OCI-LY3 (cell line): ENCODE measurements around the gene FAM3C.

Source experiments
- H2AFZ ChIP-seq: fragments of 200-600, 300-600 bp; shearing (Covaris generic); 2 replicates; pipeline ENCODE4 v1.6.0; 2014; ENCODE audit warnings: antibody characterized with exemption, low read depth, low read length
- H3K27ac ChIP-seq: fragments of 200-600, 300-600 bp; sonication (generic); 2 replicates; pipeline ENCODE4 v1.5.1; 2014; ENCODE audit warnings: mild to moderate bottlenecking, low read length, moderate library complexity, mixed read lengths
- H3K27me3 ChIP-seq: fragments of 200-600, 300-600 bp; sonication (generic); 2 replicates; pipeline ENCODE4 v1.6.1; 2014; ENCODE audit warnings: low read depth, low read length, mixed read lengths
- H3K36me3 ChIP-seq: fragments of 200-600, 300-600 bp; sonication (generic); replicated peaks from 2 replicates; pipeline ENCODE3; 2014; ENCODE audit warnings: low read depth, low read length, mixed read lengths
- H3K4me1 ChIP-seq: fragments of 300-600, 200-600 bp; sonication (generic); 2 replicates; pipeline ENCODE4 v1.6.1; 2014; ENCODE audit warnings: low read length, mixed read lengths
- H3K4me2 ChIP-seq: fragments of 200-600, 300-600 bp; sonication (generic); 2 replicates; pipeline ENCODE4 v1.6.1; 2014; ENCODE audit warnings: low read length, mixed read lengths
- H3K4me3 ChIP-seq: fragments of 300-600, 200-600 bp; sonication (generic); 2 replicates; pipeline ENCODE4 v1.5.1; 2014; ENCODE audit warnings: antibody characterized with exemption, mild to moderate bottlenecking, low read length, moderate library complexity
- H3K79me2 ChIP-seq: fragments of 300-600, 200-600 bp; shearing (Covaris generic); 2 replicates; pipeline ENCODE4 v1.6.1; 2014; ENCODE audit warnings: mild to moderate bottlenecking, low read length, mixed read lengths
- H3K9ac ChIP-seq: fragments of 300-600, 200-600 bp; shearing (Covaris generic); 2 replicates; pipeline ENCODE4 v1.6.0; 2014; ENCODE audit warnings: mild to moderate bottlenecking, low read length, moderate library complexity
- H3K9me3 ChIP-seq: fragments of 200-600, 300-600 bp; shearing (Covaris generic); 2 replicates; pipeline ENCODE4 v1.6.1; 2014; ENCODE audit warnings: low read length, mixed read lengths; ENCODE audit not compliant: insufficient read depth
- H4K20me1 ChIP-seq: fragments of 200-600, 300-600 bp; sonication (generic); 2 replicates; pipeline ENCODE4 v1.6.1; 2016; ENCODE audit warnings: low read length, mixed read lengths; ENCODE audit not compliant: insufficient read depth
- EZH2phosphoT487 ChIP-seq: fragments of 200-600 bp; shearing (Covaris generic); IDR thresholded peaks from 2 replicates; pipeline ENCODE4 v1.6.1; 2018; ENCODE audit warnings: antibody characterized with exemption, mixed run types, low read depth
- TF ChIP-seq, protein P1 (sequence below): fragments of 200-600, 300-600 bp; sonication (generic); IDR thresholded peaks from 2 replicates; pipeline ENCODE4 v1.5.1; 2014; ENCODE audit warnings: antibody characterized with exemption, low read length, low read depth

The FAM3C gene

DNA sequence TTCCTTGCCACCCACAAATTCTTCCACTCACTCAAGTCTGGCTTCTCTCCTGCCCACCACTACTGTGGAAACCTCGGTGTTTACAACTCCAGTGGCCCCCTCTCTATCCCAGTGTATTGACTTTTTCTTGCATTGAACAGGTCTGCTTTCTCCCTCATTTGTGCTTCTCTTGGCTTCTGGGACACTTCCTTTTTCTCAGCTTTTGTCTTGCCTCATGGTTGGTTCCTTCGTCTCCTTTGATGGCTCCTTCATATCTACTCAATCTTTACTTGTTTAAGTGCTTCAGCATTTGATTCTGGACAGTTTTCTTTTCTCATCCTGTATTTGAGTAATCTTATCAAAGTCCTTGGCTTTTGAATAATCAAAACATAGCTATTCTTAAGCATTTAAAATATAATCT is 35.9 kb upstream of the FAM3C start:
- Histone ChIP-seq H4K20me1 (no peaks in the 10 kb centered on the region), H3K9ac (no peak overlapping the region), H3K36me3 (no peaks in the 10 kb centered on the region), H3K4me3 (no peak overlapping the region), H2AFZ (no peak overlapping the region), H3K79me2 (no peaks in the 10 kb centered on the region), H3K9me3 (no peaks in the 10 kb centered on the region), H3K4me1 (no peaks in the 10 kb centered on the region), H3K27ac (no peak overlapping the region), H3K27me3 (no peaks in the 10 kb centered on the region), H3K4me2 (no peak overlapping the region)
- no peak for TF ChIP-seq EZH2phosphoT487
- TF ChIP-seq, protein P1, sequence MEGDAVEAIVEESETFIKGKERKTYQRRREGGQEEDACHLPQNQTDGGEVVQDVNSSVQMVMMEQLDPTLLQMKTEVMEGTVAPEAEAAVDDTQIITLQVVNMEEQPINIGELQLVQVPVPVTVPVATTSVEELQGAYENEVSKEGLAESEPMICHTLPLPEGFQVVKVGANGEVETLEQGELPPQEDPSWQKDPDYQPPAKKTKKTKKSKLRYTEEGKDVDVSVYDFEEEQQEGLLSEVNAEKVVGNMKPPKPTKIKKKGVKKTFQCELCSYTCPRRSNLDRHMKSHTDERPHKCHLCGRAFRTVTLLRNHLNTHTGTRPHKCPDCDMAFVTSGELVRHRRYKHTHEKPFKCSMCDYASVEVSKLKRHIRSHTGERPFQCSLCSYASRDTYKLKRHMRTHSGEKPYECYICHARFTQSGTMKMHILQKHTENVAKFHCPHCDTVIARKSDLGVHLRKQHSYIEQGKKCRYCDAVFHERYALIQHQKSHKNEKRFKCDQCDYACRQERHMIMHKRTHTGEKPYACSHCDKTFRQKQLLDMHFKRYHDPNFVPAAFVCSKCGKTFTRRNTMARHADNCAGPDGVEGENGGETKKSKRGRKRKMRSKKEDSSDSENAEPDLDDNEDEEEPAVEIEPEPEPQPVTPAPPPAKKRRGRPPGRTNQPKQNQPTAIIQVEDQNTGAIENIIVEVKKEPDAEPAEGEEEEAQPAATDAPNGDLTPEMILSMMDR, result no peak

DNA sequence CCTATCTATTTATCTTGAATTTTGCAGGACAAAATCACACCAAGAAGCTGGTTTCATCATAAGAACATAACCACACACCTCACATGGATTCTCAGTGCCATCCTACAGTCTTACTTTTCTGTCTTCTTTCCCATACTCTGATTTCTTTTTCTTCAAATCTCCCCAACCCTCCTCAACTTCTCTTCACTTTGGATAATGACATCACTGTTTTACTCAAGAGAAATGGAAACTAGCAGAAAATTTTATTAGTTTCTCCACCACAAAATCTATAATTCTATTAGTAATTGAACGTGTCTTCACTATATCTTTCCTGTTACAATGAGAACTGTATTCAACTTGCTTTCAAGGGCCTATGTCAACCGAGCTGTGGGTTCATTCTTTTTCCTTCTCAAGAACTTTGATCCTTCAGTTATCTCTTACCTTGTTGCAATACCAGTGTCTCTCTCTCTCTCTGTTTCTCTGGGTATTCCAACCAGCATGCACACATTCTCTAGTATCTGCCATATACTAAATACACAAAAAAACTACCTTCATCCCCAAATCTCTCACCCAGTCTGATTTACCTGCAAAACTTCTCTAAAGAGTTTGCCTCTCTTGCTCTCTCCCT is 35.4 kb upstream of the FAM3C start:
- no peaks in the 10 kb centered on the region for H4K20me1 ChIP-seq
- no peaks in the 10 kb centered on the region for H3K79me2 ChIP-seq
- H3K36me3 ChIP-seq, result no peaks in the 10 kb centered on the region
- no peak overlapping the region for H3K27ac ChIP-seq
- no peak overlapping the region for H3K9ac ChIP-seq
- no peak overlapping the region for H3K4me2 ChIP-seq
- H2AFZ ChIP-seq, result no peak overlapping the region
- H3K9me3 ChIP-seq, result no peaks in the 10 kb centered on the region
- no peaks in the 10 kb centered on the region for H3K27me3 ChIP-seq
- TF ChIP-seq, protein P1, result no peak
- no peak for TF ChIP-seq EZH2phosphoT487
- H3K4me1 ChIP-seq, result no peaks in the 10 kb centered on the region
- H3K4me3 ChIP-seq, result no peak overlapping the region

DNA sequence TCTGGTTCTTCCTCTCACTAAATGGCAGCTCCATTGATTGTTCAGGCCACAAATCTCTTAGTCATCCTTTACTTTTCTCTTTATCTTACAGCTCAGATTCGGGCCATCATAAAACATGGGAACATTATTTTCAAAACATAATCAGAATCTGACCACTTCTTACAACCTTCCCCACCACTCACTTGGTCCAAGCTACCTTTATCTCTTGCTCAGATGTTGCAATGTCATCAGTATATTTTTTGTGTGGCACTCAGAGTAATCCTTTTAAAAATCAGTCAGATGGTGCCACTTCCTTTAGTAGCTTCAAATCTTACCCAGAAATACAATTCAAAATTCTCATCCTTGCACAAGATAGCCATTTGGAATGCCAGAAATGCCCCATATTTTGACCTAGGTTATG is 34.5 kb upstream of the FAM3C start:
- Histone ChIP-seq H3K4me1 (no peaks in the 10 kb centered on the region), H3K36me3 (no peaks in the 10 kb centered on the region), H2AFZ (no peak overlapping the region), H4K20me1 (no peaks in the 10 kb centered on the region), H3K79me2 (no peaks in the 10 kb centered on the region), H3K27me3 (no peaks in the 10 kb centered on the region), H3K9ac (no peak overlapping the region), H3K27ac (no peak overlapping the region), H3K4me2 (no peak overlapping the region), H3K9me3 (no peaks in the 10 kb centered on the region), H3K4me3 (no peak overlapping the region)
- no peak for TF ChIP-seq EZH2phosphoT487
- TF ChIP-seq, protein P1, result no peak

DNA sequence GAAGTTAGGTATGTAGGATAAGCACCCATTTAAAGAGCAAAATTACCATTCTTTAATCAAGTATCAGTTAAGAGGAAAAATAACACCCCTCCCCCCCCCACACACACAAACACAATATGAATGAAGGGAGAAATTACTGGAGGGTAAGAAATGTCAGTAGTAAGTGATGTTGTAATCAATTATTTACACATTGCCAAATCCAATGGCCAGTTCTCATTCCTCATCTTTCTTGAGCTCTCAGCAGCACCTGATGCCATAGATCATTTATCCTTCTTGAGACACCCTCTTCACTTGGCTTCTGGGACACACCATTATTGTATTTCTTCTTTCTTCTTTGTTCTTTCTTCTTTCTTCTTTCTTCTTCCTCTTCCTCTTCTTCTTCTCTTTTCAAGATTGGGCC is 33.7 kb upstream of the FAM3C start:
- TF ChIP-seq, protein P1, result no peak
- TF ChIP-seq EZH2phosphoT487, result no peak
- Histone ChIP-seq H3K9ac (no peak overlapping the region), H3K4me3 (no peak overlapping the region), H3K79me2 (no peaks in the 10 kb centered on the region), H3K4me2 (no peak overlapping the region), H4K20me1 (no peaks in the 10 kb centered on the region), H3K36me3 (no peaks in the 10 kb centered on the region), H3K4me1 (no peaks in the 10 kb centered on the region), H2AFZ (no peak overlapping the region), H3K27me3 (no peaks in the 10 kb centered on the region), H3K9me3 (no peaks in the 10 kb centered on the region), H3K27ac (no peak overlapping the region)
